B cell (primary cell): ENCODE results near the gene EGFLAM. TPM values are rescaled to one million over a fixed set of nuclear protein-coding genes. Genes with fewer than 3 reads are reported as not detected.

Experiments used
- ATAC-seq: fragments of 200-7000 bp; cut with Tn5 transposase; one replicate; pipeline ENCODE4 v1.10.0; 2021; ENCODE audit warnings: low read depth, mild to moderate bottlenecking, moderate number of reproducible peaks, moderate library complexity
- CTCF ChIA-PET: fragments of 350-600 bp; sonication (Branson Sonifier 250); formaldehyde crosslinking; loops from one replicate; lab custom pipeline; 2021; ENCODE audit warnings: antibody characterized with exemption, inconsistent platforms; lab: Charles Lee
- POLR2A ChIA-PET: fragments of 350-600 bp; sonication (Branson Sonifier 250); formaldehyde crosslinking; loops from one replicate; lab custom pipeline; 2021; ENCODE audit warnings: antibody characterized with exemption; lab: Charles Lee
- DNase-seq: peaks from one replicate; pipeline ENCODE4 v3.0.0; 2013
- H2AFZ ChIP-seq: 2 replicates; pipeline ENCODE4 v1.6.1; 2012; ENCODE audit warnings: mild to moderate bottlenecking, low read depth, low read length; ENCODE audit not compliant: insufficient read depth, poor library complexity, severe bottlenecking
- H3K27ac ChIP-seq, 2 donors: 1 replicate in 1 of 2; 2 replicates in 1 of 2; pipeline ENCODE4 v1.5.1; 2012 to 2013; ENCODE audit warnings: low read length in 2 of 2, mild to moderate bottlenecking in 2 of 2, moderate library complexity in 1 of 2
- H3K27me3 ChIP-seq, 4 experiments: fragments of 200-600 bp in 1 of 4; sonication (generic) in 1 of 4; replicated peaks in 1 of 4; 1 replicate in 2 of 4; 2 replicates in 2 of 4; pipeline versions ENCODE4 v1.6.1 to v1.7.0; 2013 to 2016; ENCODE audit warnings: low read length in 3 of 4, mild to moderate bottlenecking in 2 of 4, mixed read lengths in 1 of 4, moderate library complexity in 1 of 4; ENCODE audit not compliant: insufficient read depth in 4 of 4, control insufficient read depth in 3 of 4; ENCODE audit errors: control extremely low read depth in 1 of 4
- H3K36me3 ChIP-seq, 2 experiments: replicated peaks in 1 of 2; 1 replicate in 1 of 2; 2 replicates in 1 of 2; pipeline versions ENCODE4 v1.6.1 to v1.7.1; 2013; ENCODE audit warnings: low read length in 1 of 2; ENCODE audit not compliant: insufficient read depth in 2 of 2, control insufficient read depth in 1 of 2; ENCODE audit errors: control extremely low read depth in 1 of 2, extremely low read depth in 1 of 2
- H3K4me1 ChIP-seq, 2 donors: fragments of 200-600 bp in 1 of 2; sonication (generic) in 1 of 2; 1 replicate in 1 of 2; 2 replicates in 1 of 2; pipeline versions ENCODE4 v1.5.1 to v1.6.1; 2013 to 2017; ENCODE audit warnings: low read length in 2 of 2; ENCODE audit not compliant: control insufficient read depth in 2 of 2, insufficient read depth in 2 of 2
- H3K4me2 ChIP-seq: replicated peaks from 2 replicates; pipeline ENCODE3; 2012; ENCODE audit warnings: mild to moderate bottlenecking, low read depth, low read length; ENCODE audit not compliant: poor library complexity, severe bottlenecking
- H3K4me3 ChIP-seq, 5 experiments: fragments of 200-600 bp in 1 of 5; sonication (generic) in 1 of 5; 1 replicate in 3 of 5; 2 replicates in 2 of 5; pipeline versions ENCODE4 v1.5.1 to v1.7.0; 2011 to 2016; ENCODE audit warnings: low read length in 4 of 5, mild to moderate bottlenecking in 4 of 5, low read depth in 2 of 5, control low read depth in 1 of 5, moderate library complexity in 1 of 5; ENCODE audit not compliant: insufficient read depth in 1 of 5; ENCODE audit errors: control extremely low read depth in 1 of 5, extremely low read depth in 1 of 5
- H3K79me2 ChIP-seq: fragments of 200-600 bp; sonication (generic); one replicate; pipeline ENCODE4 v1.6.0; 2016; ENCODE audit warnings: low read length; ENCODE audit not compliant: control insufficient read depth, insufficient read depth
- H3K9ac ChIP-seq: fragments of 200-600 bp; sonication (generic); 2 replicates; pipeline ENCODE4 v1.6.1; 2017; ENCODE audit warnings: mild to moderate bottlenecking, low read length, moderate library complexity
- H3K9me3 ChIP-seq, 3 donors: one replicate each; pipeline versions ENCODE4 v1.6.1 to v1.7.1; 2013; ENCODE audit warnings: low read length in 2 of 3; ENCODE audit not compliant: control insufficient read depth in 2 of 3, insufficient read depth in 1 of 3; ENCODE audit errors: control extremely low read depth in 1 of 3
- H4K20me1 ChIP-seq: 2 replicates; pipeline ENCODE4 v1.6.0; 2012; ENCODE audit warnings: mild to moderate bottlenecking, low read length; ENCODE audit not compliant: insufficient read depth, control insufficient read depth, poor library complexity, severe bottlenecking
- H3K27ac Mint-ChIP-seq: one replicate; pipeline ENCODE4 v1.8.0; 2021; ENCODE audit warnings: mixed read lengths
- H3K27me3 Mint-ChIP-seq: one replicate; pipeline ENCODE4 v1.8.0; 2021; ENCODE audit warnings: mixed read lengths
- H3K4me1 Mint-ChIP-seq: one replicate; pipeline ENCODE4 v1.8.0; 2021; ENCODE audit warnings: mixed read lengths
- H3K4me3 Mint-ChIP-seq: one replicate; pipeline ENCODE4 v1.8.0; 2021; ENCODE audit warnings: mixed read lengths
- H3K9me3 Mint-ChIP-seq: one replicate; pipeline ENCODE4 v1.8.0; 2022; ENCODE audit warnings: mixed read lengths; ENCODE audit not compliant: insufficient read depth
- EZH2 ChIP-seq: IDR thresholded peaks from 2 replicates; pipeline ENCODE4 v1.6.1; 2012; ENCODE audit warnings: borderline replicate concordance, low read depth, mild to moderate bottlenecking, moderate library complexity, low read length; ENCODE audit not compliant: insufficient read depth, poor library complexity, severe bottlenecking
- WGBS: methylation state at CpG from one replicate; pipeline ENCODE4 v1.1.5; 2013; ENCODE audit warnings: missing lambda C conversion rate; ENCODE audit not compliant: insufficient coverage; 5-methylcytosine and 5-hydroxymethylcytosine counted together
- intact Hi-C: fragments of 100-400 bp; cut with micrococcal nuclease; formaldehyde crosslinking; loops from one replicate; pipeline ENCODE4 v1.10.0; 2022
- polyA plus RNA-seq: library from polyadenylated mRNA; depleted of rRNA; stranded (reverse); fragments of >200 nt; gene quantifications from 2 replicates; pipeline ENCODE4 v1.2.3, GENCODE V29; 2012
- total RNA-seq, 2 donors: library from RNA; stranded (reverse); fragments of 120-200 nt in 1 of 2; gene quantifications; 1 replicate in 1 of 2; 2 replicates in 1 of 2; pipeline versions ENCODE4 v1.2.3 to v1.2.4, GENCODE V29; 2013 to 2022
- TF ChIP-seq, protein P1 (sequence below): fragments of 200-600 bp; IDR thresholded peaks from one replicate; pipeline ENCODE4 v1.8.0; 2022; ENCODE audit warnings: antibody characterized with exemption, mild to moderate bottlenecking

EGFLAM gene
- total and polyA plus RNA-seq, 2 donors (not counting 1 experiment from before 2014, with no cell fraction given) = not detected

DNA sequence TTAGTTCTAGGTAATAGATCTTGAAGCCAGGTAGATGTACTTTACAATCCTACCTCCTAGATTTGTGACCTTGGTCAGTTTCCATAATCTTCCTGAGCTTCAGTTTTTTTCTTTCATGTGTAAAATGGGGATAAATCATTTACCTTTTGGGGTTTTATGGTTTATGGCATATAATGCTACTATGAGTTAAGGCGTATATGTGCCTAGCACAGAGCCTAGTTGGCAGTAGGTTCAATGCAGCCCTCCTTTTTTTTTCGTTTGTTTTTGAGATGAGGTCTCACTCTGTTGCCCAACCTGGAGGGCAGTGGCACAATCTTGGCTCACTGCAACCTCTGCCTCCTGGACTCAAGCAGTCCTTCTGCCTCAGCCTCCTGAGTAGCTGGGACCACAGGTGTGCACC lies 28.8 kb downstream of the EGFLAM start:
- Mint-ChIP-seq H3K4me3 (no peak overlapping the region), H3K9me3 (no peaks in the 10 kb centered on the region), H3K27me3 (no peaks in the 10 kb centered on the region), H3K27ac (no peak overlapping the region), H3K4me1 (no peaks in the 10 kb centered on the region)
- Histone ChIP-seq H3K79me2 (no peaks in the 10 kb centered on the region), H3K9me3 (peaks cover 0 to 5% (median 0%) of the 10 kb centered on the region in 3 donors), H3K4me1 (no peaks in the 10 kb centered on the region), H3K4me3 (no peak overlapping the region), H3K27ac (no peak overlapping the region), H4K20me1 (no peaks in the 10 kb centered on the region), H3K4me2 (no peak overlapping the region), H3K9ac (no peak overlapping the region), H3K27me3 (no peaks in the 10 kb centered on the region), H3K36me3 (no peaks in the 10 kb centered on the region), H2AFZ (no peak overlapping the region)
- DNase-seq (no peak), ATAC-seq (no peak)
- ChIA-PET POLR2A (no interaction called here), CTCF (no interaction called here)
- intact Hi-C loops = no loop called here
- TF ChIP-seq EZH2 = no peak
- TF ChIP-seq, protein P1, sequence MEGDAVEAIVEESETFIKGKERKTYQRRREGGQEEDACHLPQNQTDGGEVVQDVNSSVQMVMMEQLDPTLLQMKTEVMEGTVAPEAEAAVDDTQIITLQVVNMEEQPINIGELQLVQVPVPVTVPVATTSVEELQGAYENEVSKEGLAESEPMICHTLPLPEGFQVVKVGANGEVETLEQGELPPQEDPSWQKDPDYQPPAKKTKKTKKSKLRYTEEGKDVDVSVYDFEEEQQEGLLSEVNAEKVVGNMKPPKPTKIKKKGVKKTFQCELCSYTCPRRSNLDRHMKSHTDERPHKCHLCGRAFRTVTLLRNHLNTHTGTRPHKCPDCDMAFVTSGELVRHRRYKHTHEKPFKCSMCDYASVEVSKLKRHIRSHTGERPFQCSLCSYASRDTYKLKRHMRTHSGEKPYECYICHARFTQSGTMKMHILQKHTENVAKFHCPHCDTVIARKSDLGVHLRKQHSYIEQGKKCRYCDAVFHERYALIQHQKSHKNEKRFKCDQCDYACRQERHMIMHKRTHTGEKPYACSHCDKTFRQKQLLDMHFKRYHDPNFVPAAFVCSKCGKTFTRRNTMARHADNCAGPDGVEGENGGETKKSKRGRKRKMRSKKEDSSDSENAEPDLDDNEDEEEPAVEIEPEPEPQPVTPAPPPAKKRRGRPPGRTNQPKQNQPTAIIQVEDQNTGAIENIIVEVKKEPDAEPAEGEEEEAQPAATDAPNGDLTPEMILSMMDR = no peak
- WGBS = 77% methylated on average over 2 of the region's 2 CpGs

- no peaks in the 10 kb centered on the region for H3K4me1 ChIP-seq
- WGBS = no CpG with 5 or more reads among the region's 4 CpGs
- no peak overlapping the region for H3K4me3 ChIP-seq
- H3K79me2 ChIP-seq = no peaks in the 10 kb centered on the region
- ATAC-seq (no peak), DNase-seq (no peak)
- H3K27me3 ChIP-seq = no peaks in the 10 kb centered on the region
- no peaks in the 10 kb centered on the region for H3K36me3 ChIP-seq
- Mint-ChIP-seq H3K4me1 (no peaks in the 10 kb centered on the region), H3K9me3 (no peaks in the 10 kb centered on the region), H3K4me3 (no peak overlapping the region), H3K27ac (no peak overlapping the region), H3K27me3 (no peaks in the 10 kb centered on the region)
- peaks cover 0 to 5% (median 0%) of the 10 kb centered on the region in 3 donors for H3K9me3 ChIP-seq
- H2AFZ ChIP-seq = no peak overlapping the region
- intact Hi-C loops = no loop called here
- H3K27ac ChIP-seq = no peak overlapping the region
- no peak overlapping the region for H3K4me2 ChIP-seq
- no peaks in the 10 kb centered on the region for H4K20me1 ChIP-seq
- no peak overlapping the region for H3K9ac ChIP-seq
- no peak for TF ChIP-seq EZH2
- TF ChIP-seq, protein P1 = no peak
- CTCF ChIA-PET = no interaction called here
- POLR2A ChIA-PET = no interaction called here
Observed at GRCh38 chr5:38289457-38289856, 31.1 kb downstream of the EGFLAM start.
